ENCODE data around the gene PRMT7.

GRCh38 chr16:68310774-68311511 lies at the start of gene PRMT7, which contains the start of gene SLC7A6OS:
- peak; percentile 94 for TF ChIP-seq POLR2AphosphoS5 (IDR thresholded peaks at IDR 0.05; ENCODE audit: low read depth, low read length)
- TF ChIP-seq POLR2A (IDR thresholded peaks at IDR 0.05; ENCODE audit: low read depth, low read length): peak; percentile 96
